Coronary artery (tissue), 2 donors: ENCODE measurements around the gene DMXL2.

Experiments used
- DNase-seq: peaks from one replicate; pipeline ENCODE4 v3.0.0-alpha.2; 2017; ENCODE audit warnings: low spot score
- H3K27ac ChIP-seq, 2 donors: fragments of 200-600 bp; sonication (generic); one replicate each; pipeline ENCODE4 v1.5.1; 2016 to 2019
- H3K4me3 ChIP-seq: fragments of 200-600 bp; sonication (generic); 2 replicates; pipeline ENCODE4 v1.5.1; 2016; ENCODE audit warnings: mild to moderate bottlenecking, moderate library complexity
- CTCF ChIP-seq: fragments of 200-600 bp; sonication (generic); IDR thresholded peaks from one replicate; pipeline ENCODE4 v1.5.1; 2019; ENCODE audit warnings: antibody characterized with exemption

The DMXL2 gene

GRCh38 chr15:51403946-51404695 is 218.4 kb downstream of the DMXL2 start:
- Histone ChIP-seq H3K27ac (no peak overlapping the region), H3K4me3 (no peak overlapping the region)
- no peak for TF ChIP-seq CTCF
- DNase-seq, result no peak

DNA sequence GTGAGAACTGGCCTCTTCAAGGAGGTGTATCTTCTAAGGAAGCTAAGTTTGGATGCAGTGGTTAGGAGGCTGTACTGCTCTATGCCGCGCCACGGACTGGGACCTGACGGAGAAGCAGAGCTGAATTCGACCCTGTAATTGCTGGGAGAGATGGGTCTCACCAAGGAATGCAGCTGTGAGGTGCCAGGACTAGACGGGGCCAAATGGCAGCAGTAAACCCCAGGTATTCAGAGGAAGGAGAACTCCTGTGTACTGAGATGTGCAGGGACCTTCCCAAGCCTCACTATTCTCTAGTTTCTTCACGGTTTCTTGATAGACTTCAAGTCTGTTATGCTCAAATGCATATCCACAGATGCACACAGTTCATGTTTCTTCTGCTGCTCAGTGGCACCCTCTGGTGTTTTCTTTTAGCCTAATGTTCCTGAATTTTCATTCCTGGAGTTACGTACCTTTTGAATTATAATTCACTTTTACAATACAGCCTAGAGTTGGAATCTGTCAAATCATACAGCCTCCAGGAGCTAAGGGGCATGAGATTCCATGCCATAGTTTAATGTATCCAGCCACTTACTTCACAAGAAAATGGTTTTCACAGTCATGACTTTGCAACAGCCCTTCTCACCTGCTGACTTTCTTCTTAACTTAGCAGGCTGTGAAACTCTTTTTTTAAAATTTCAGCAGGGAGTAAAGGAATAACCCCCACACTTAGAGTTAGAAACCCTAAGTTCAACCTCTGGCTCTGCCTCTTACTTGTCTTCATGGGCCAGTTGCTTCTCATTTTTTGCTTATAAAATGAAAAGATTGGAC is 219.3 kb downstream of the DMXL2 start:
- DNase-seq, result no peak
- no peak overlapping the region for H3K4me3 ChIP-seq
- no peak overlapping the region for H3K27ac ChIP-seq
- TF ChIP-seq CTCF, result peak; percentile 43

- H3K27ac ChIP-seq, result no peak overlapping the region
- no peak overlapping the region for H3K4me3 ChIP-seq
- peak; percentile 29 for TF ChIP-seq CTCF
- DNase-seq, result no peak
These were observed 220.6 kb downstream of the DMXL2 start for GRCh38 chr15:51401872-51402517.

DNA sequence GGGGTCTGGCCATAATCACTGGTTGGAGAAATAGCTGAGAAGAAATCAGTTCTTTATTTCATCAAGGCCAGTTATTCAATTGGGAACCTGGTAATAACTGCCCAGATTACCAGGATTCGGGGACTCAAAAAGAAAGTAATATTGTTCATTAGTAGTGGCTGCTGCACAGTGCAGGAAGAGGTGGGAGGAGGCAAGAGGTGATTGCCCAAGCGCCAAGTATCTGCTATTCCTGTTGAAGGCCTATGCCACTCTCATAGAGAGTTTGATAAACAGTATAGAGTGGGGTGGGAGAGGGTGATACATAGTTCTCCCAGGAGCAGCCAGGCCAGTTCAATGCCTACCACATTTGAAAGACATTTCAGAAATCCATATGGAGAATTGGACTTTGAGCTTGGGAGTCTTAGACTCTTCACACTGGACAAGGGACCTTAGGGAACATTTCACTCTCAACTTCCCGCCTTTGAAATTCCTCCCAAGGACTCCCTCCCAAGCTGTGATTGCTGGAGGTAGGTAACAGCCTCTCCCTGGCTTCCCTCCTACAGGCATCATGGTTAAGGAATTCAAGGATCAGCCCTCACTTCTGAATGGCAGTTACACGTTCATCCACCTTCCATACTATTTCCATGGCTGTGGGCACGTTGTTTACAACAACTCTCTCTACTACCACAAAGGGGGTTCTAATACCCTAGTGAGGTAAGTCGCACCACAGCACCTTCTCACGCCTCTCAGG is 221.4 kb downstream of the DMXL2 start:
- peak; percentile 8 for DNase-seq
- H3K4me3 ChIP-seq, result no peak overlapping the region
- H3K27ac ChIP-seq, result no peak overlapping the region
- no peak for TF ChIP-seq CTCF

- DNase-seq, result no peak
- Histone ChIP-seq H3K27ac (no peak overlapping the region), H3K4me3 (no peak overlapping the region)
- no peak for TF ChIP-seq CTCF
These were observed 223.9 kb downstream of the DMXL2 start for GRCh38 chr15:51398626-51399025.
